Karpas-422 (cell line): ENCODE measurements around the gene NRXN2. TPM values are rescaled to one million over a fixed set of nuclear protein-coding genes. Genes with fewer than 3 reads are reported as not detected.

Experiments
- DNase-seq: peaks from one replicate; pipeline ENCODE4 v3.0.0-alpha.2; 2015
- H2AFZ ChIP-seq: fragments of 200-600 bp; sonication (generic); 2 replicates; pipeline ENCODE4 v1.6.1; 2014; ENCODE audit warnings: antibody characterized with exemption, low read length, mixed read lengths
- H3K27ac ChIP-seq: fragments of 200-600 bp; sonication (generic); 2 replicates; pipeline ENCODE4 v1.5.1; 2014; ENCODE audit warnings: mild to moderate bottlenecking, low read length, moderate library complexity
- H3K27me3 ChIP-seq: fragments of 200-600 bp; sonication (generic); 2 replicates; pipeline ENCODE4 v1.6.1; 2014; ENCODE audit warnings: low read length, mixed read lengths
- H3K36me3 ChIP-seq: fragments of 200-600 bp; sonication (generic); 2 replicates; pipeline ENCODE4 v1.6.1; 2014; ENCODE audit warnings: low read length, mixed read lengths; ENCODE audit not compliant: insufficient read depth
- H3K4me1 ChIP-seq: fragments of 200-600 bp; sonication (generic); 2 replicates; pipeline ENCODE4 v1.6.1; 2014; ENCODE audit warnings: mild to moderate bottlenecking, low read length, mixed read lengths
- H3K4me2 ChIP-seq: fragments of 200-600 bp; sonication (generic); 2 replicates; pipeline ENCODE4 v1.6.1; 2014; ENCODE audit warnings: low read length, low read depth, mild to moderate bottlenecking; ENCODE audit not compliant: poor library complexity, severe bottlenecking
- H3K4me3 ChIP-seq: fragments of 200-600 bp; sonication (generic); 2 replicates; pipeline ENCODE4 v1.5.1; 2014; ENCODE audit warnings: mild to moderate bottlenecking, antibody characterized with exemption, low read length, mixed read lengths
- H3K79me2 ChIP-seq: fragments of 200-600 bp; sonication (generic); 2 replicates; pipeline ENCODE4 v1.6.1; 2014; ENCODE audit warnings: mild to moderate bottlenecking, low read length, mixed read lengths
- H3K9ac ChIP-seq: fragments of 200-600 bp; sonication (generic); 2 replicates; pipeline ENCODE4 v1.6.0; 2014; ENCODE audit warnings: low read length
- H3K9me2 ChIP-seq: fragments of 200-600 bp; sonication (generic), shearing (Covaris generic); replicated peaks from 2 replicates; pipeline ENCODE4 v1.6.0; 2014; ENCODE audit warnings: mild to moderate bottlenecking, low read length, moderate library complexity; ENCODE audit not compliant: insufficient read depth
- H3K9me3 ChIP-seq: fragments of 300-700, 200-600 bp; sonication (generic); 2 replicates; pipeline ENCODE4 v1.6.1; 2014; ENCODE audit warnings: low read length, mixed read lengths
- H4K20me1 ChIP-seq: fragments of 200-600 bp; sonication (generic); 2 replicates; pipeline ENCODE4 v1.6.1; 2014; ENCODE audit warnings: mild to moderate bottlenecking, antibody characterized with exemption, low read length, low read depth; ENCODE audit not compliant: insufficient read depth
- total RNA-seq: library from RNA; depleted of rRNA; stranded (reverse); fragments of >200 nt; shearing (Covaris generic); gene quantifications from 2 replicates; pipeline ENCODE4 v1.2.3, GENCODE V29; 2014; ENCODE audit warnings: low replicate concordance; rRNA removed

Gene NRXN2
- 0.83 TPM in 1 of 2 replicates, not detected in the other for total RNA-seq

DNA sequence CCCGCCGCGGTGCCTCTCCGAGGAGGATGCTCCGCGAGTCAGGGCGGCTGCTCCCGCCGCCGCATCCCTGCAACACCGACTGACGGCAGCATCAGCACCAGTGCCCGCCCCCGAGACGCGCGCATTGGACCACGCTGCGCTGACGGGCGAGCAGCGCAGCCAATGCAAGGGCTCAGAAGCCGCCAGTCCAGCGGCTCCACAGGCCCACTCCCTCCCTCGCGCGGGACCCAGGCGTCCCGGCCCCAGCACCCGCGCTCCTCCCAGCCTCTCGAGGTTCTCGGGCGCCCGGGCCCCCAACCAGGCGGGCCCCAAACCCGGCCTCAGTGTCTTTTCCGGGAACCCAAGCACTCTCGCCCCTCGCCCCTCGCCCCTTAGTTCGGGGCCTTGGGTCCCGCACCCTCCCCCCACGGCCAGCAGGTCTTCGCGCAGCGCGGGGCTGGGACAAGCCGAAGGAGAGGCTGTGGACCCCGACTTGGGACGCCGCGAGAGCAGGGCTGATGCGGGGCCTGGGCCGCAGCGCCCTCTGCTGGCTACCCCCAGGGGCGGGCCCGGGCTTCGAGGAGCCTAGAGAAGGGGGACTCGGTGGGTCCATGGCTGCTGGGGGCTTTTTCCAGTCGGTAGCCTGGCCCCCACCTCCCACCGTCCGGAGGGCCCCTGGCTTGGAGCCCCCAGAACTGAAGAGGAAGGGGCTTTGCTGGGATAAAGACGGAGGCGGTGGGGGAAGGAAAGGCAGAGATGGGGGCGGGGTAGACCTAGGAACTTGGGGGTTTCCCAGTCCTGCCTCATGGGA is at the start of gene NRXN2:
Gene NRXN2 (minus strand): TSS at position 81 of the 790 bp plus-strand sequence. CDS start 9,498 bp downstream, outside the sequence.
- Histone ChIP-seq H3K9me3 (no peaks in the 10 kb centered on the region), H3K4me3 (peak within 1 kb of the TSS; percentile 75), H4K20me1 (no peaks in the 10 kb centered on the region), H3K27ac (no peak within 1 kb of the TSS), H3K27me3 (no peaks in the 10 kb centered on the region), H3K9me2 (no peaks in the 10 kb centered on the region), H3K4me2 (peak within 1 kb of the TSS; percentile 95), H3K36me3 (no peaks in the 10 kb centered on the region), H3K9ac (peak within 1 kb of the TSS; percentile 79), H3K4me1 (peaks cover 6% of the 10 kb centered on the region), H2AFZ (peak within 1 kb of the TSS; percentile 86; the same call in 1 of the 2 replicates), H3K79me2 (no peaks in the 10 kb centered on the region)
- DNase-seq: peak; percentile 94

DNA sequence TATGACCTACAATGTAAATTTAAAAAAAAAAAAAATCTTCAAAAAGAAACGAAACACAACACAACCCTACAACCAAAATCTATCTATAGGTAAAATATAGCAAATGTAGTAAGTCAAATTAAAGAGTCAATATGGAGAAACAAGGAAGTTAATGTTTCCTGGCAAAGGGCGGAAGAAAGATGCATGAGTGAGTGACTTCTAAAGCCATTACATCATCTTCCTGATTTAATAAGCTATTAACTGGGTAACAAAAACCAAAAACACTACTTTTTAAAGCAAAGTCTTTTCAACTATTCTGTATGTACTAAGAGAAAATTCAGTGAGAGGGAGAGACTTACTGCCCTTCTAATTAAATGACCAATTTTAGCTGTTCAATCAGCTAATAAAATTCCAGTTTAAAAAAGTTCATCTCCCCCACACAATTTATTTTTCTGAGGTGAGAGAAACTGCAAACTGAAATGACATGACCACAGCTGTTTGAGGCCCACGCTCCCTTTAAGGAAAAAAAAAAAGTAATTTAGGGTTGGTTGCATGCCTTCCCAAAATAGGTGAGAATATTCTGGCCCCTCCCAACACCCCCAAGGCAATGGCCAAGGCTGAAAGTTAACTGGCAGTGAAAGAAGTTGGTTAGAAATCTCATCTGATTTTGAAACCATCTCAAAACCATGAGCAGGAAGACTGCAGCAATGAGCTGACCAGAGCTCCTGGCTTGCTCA is 49.5 kb upstream of the NRXN2 start:
- no peak for DNase-seq
- H3K36me3 ChIP-seq: peaks cover 97% of the 10 kb centered on the region
- no peak overlapping the region for H3K4me2 ChIP-seq
- H3K79me2 ChIP-seq: peaks cover 65% of the 10 kb centered on the region
- H3K9me2 ChIP-seq: no peaks in the 10 kb centered on the region
- peaks cover 93% of the 10 kb centered on the region for H4K20me1 ChIP-seq
- no peaks in the 10 kb centered on the region for H3K27me3 ChIP-seq
- H3K9ac ChIP-seq: no peak overlapping the region
- no peak overlapping the region for H3K4me3 ChIP-seq
- H2AFZ ChIP-seq: no peak overlapping the region
- H3K4me1 ChIP-seq: peaks cover 32% of the 10 kb centered on the region
- no peaks in the 10 kb centered on the region for H3K9me3 ChIP-seq
- H3K27ac ChIP-seq: peak overlapping the region; percentile 23; the same call in 1 of the 2 replicates

- peaks cover 28% of the 10 kb centered on the region for H3K4me1 ChIP-seq
- no peaks in the 10 kb centered on the region for H3K9me3 ChIP-seq
- H3K36me3 ChIP-seq: peaks cover 97% of the 10 kb centered on the region
- H3K4me2 ChIP-seq: no peak overlapping the region
- H2AFZ ChIP-seq: no peak overlapping the region
- H3K9ac ChIP-seq: no peak overlapping the region
- H3K79me2 ChIP-seq: peaks cover 59% of the 10 kb centered on the region
- no peaks in the 10 kb centered on the region for H3K9me2 ChIP-seq
- no peaks in the 10 kb centered on the region for H3K27me3 ChIP-seq
- no peak overlapping the region for H3K27ac ChIP-seq
- H3K4me3 ChIP-seq: no peak overlapping the region
- DNase-seq: no peak
- H4K20me1 ChIP-seq: peaks cover 93% of the 10 kb centered on the region
Measured at GRCh38 chr11:64771861-64772260, 48.9 kb upstream of the NRXN2 start.

GRCh38 chr11:64770120-64770519 is 47.1 kb upstream of the NRXN2 start:
- no peak overlapping the region for H3K4me3 ChIP-seq
- no peak overlapping the region for H3K27ac ChIP-seq
- no peak overlapping the region for H2AFZ ChIP-seq
- no peaks in the 10 kb centered on the region for H3K9me2 ChIP-seq
- H3K27me3 ChIP-seq: no peaks in the 10 kb centered on the region
- DNase-seq: no peak
- no peak overlapping the region for H3K9ac ChIP-seq
- H3K9me3 ChIP-seq: no peaks in the 10 kb centered on the region
- H3K36me3 ChIP-seq: peaks cover 83% of the 10 kb centered on the region
- H3K4me2 ChIP-seq: no peak overlapping the region
- H3K4me1 ChIP-seq: peaks cover 15% of the 10 kb centered on the region
- H4K20me1 ChIP-seq: peaks cover 81% of the 10 kb centered on the region
- H3K79me2 ChIP-seq: peaks cover 41% of the 10 kb centered on the region

- peaks cover 74% of the 10 kb centered on the region for H4K20me1 ChIP-seq
Measured at GRCh38 chr11:64769283-64769682, 46.3 kb upstream of the NRXN2 start.

GRCh38 chr11:64768300-64768694 is 45.3 kb upstream of the NRXN2 start:
- H3K27ac ChIP-seq: no peak overlapping the region
- H4K20me1 ChIP-seq: peaks cover 71% of the 10 kb centered on the region
- H3K4me3 ChIP-seq: no peak overlapping the region
- no peaks in the 10 kb centered on the region for H3K9me2 ChIP-seq
- DNase-seq: peak; percentile 45
- no peaks in the 10 kb centered on the region for H3K9me3 ChIP-seq
- no peak overlapping the region for H3K4me2 ChIP-seq
- H2AFZ ChIP-seq: no peak overlapping the region
- H3K79me2 ChIP-seq: peaks cover 24% of the 10 kb centered on the region
- no peaks in the 10 kb centered on the region for H3K27me3 ChIP-seq
- peaks cover 6% of the 10 kb centered on the region for H3K4me1 ChIP-seq
- peaks cover 79% of the 10 kb centered on the region for H3K36me3 ChIP-seq
- no peak overlapping the region for H3K9ac ChIP-seq

More at GRCh38 chr11:64769283-64769682, 46.3 kb upstream of the NRXN2 start:
- H2AFZ ChIP-seq: no peak overlapping the region
- H3K4me2 ChIP-seq: no peak overlapping the region
- no peaks in the 10 kb centered on the region for H3K9me3 ChIP-seq
- peaks cover 34% of the 10 kb centered on the region for H3K79me2 ChIP-seq
- no peak for DNase-seq
- peaks cover 14% of the 10 kb centered on the region for H3K4me1 ChIP-seq
- no peak overlapping the region for H3K27ac ChIP-seq
- H3K9me2 ChIP-seq: no peaks in the 10 kb centered on the region
- H3K9ac ChIP-seq: no peak overlapping the region
- H3K36me3 ChIP-seq: peaks cover 82% of the 10 kb centered on the region
- H3K27me3 ChIP-seq: no peaks in the 10 kb centered on the region
- no peak overlapping the region for H3K4me3 ChIP-seq

DNA sequence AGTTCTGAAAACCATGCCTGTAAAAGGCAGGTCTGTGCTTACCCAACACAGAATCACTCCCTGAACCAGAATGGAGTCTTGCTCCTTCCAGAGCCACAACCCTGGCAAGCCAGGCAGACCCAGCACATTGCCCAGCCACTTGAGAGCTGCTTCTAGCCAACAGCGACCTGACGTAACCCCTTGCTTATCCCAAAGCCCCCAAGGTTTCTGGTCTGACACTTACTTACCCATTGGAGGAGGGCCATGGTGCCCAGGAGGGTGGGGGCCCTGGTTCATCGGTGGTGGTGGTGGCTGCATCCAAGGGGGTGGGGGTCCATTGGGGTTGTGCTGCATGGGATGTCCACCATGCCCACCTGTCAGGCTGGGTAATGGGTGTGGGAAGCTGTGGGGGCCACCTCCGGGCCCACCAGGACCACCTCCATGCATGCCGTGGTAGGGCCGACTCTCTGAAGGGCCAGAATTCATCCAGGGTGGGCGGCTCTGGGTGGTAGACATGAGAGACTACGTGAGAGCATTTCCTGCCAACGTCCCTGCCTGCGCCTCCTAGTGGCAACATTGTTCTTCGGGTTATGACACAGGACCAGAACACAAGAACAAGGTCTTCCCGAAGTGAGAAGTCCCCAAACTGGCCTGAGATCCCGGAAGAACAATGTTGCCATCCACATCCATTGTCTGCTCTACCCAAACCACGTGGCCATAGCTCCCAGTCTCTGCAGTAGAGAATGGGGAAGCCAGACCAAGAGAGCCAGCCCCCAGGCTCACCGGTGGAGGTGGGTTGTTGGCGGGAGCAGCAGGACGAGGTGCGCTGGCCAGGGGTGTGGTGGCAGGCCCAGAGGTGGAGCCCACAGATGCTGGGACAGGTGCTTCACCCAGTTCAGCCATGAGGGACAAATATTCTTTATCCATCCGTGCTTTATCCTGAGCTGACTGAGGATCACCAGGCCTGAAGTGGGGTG is 44.6 kb upstream of the NRXN2 start:
- Histone ChIP-seq H3K27me3 (no peaks in the 10 kb centered on the region), H3K9me3 (no peaks in the 10 kb centered on the region), H3K27ac (no peak overlapping the region), H4K20me1 (peaks cover 71% of the 10 kb centered on the region), H3K4me2 (no peak overlapping the region), H3K9ac (no peak overlapping the region), H3K4me1 (peaks cover 7% of the 10 kb centered on the region; the same call in 1 of the 2 replicates), H2AFZ (no peak overlapping the region), H3K36me3 (peaks cover 74% of the 10 kb centered on the region), H3K4me3 (no peak overlapping the region), H3K79me2 (peaks cover 18% of the 10 kb centered on the region), H3K9me2 (no peaks in the 10 kb centered on the region)
- peak; percentile 89 for DNase-seq
